ENCODE data around the gene WSCD2. TPM values are rescaled to one million over a fixed set of nuclear protein-coding genes. Genes with fewer than 3 reads are reported as not detected.

WSCD2 gene
- total and polyA plus RNA-seq, 2 of the 4 experiments (the other 2 are of a cell fraction): not detected

GRCh38 chr12:108270849-108271143 is 141.7 kb downstream of the WSCD2 start:
- H3K56ac ChIP-seq (ENCODE audit: extremely low read depth, insufficient read depth, low read length): no peak overlapping the region
- dilution Hi-C loops (cut with HindIII; ENCODE audit: low sequenced_read_pairs, unreplicated experiment) (no loop called here), intact Hi-C loops (cut with micrococcal nuclease) (no loop called here), in situ Hi-C loops (cut with MboI; ENCODE audit: low sequenced_read_pairs) (no loop called here)
- WGBS, 2 experiments (ENCODE audit: extremely low coverage in 2 of 2, insufficient read length in 1 of 2): no CpG with 5 or more reads among the region's 2 CpGs
- ChIA-PET POLR2A (ENCODE audit: unreplicated experiment) (no interaction called here), CTCF (no interaction called here)
- H3K9ac ChIP-seq (ENCODE audit: low read depth, low read length): no peak overlapping the region
- H2BK5ac ChIP-seq (ENCODE audit: low read depth, low read length, poor library complexity, severe bottlenecking): no peak overlapping the region
- no peaks in the 10 kb centered on the region for H3K9me1 ChIP-seq (ENCODE audit: insufficient read depth, low read length)
- no peaks in the 10 kb centered on the region for H4K20me1 ChIP-seq (ENCODE audit: insufficient read depth, low read length)
- no peaks in the 10 kb centered on the region for H3K36me3 ChIP-seq (ENCODE audit: control insufficient read depth, insufficient read depth, low read length)
- no TSS peak for BruUV-seq (replicated peaks)
- no peak for TF ChIP-seq SMC3 (IDR thresholded peaks at IDR 0.05; ENCODE audit: low read depth, low read length)
- H4K5ac ChIP-seq (ENCODE audit: low read depth, low read length): no peak overlapping the region
- H2AFZ ChIP-seq (replicated peaks; ENCODE audit: low read length, poor library complexity): no peak overlapping the region
- H3K4me3 ChIP-seq (ENCODE audit: insufficient read depth, low read depth, low read length): no peak overlapping the region
- H3K27me3 ChIP-seq (ENCODE audit: control insufficient read depth, insufficient read depth, low read length): no peaks in the 10 kb centered on the region
- no peak overlapping the region for H4K8ac ChIP-seq (ENCODE audit: low read depth in 2 of 2, low read length in 2 of 2)
- no peaks in the 10 kb centered on the region; the same call in 1 of the 2 replicates for H3K9me3 ChIP-seq (ENCODE audit: control insufficient read depth, insufficient read depth, low read length)
- no peak overlapping the region for H3K23ac ChIP-seq (ENCODE audit: low read depth, low read length)
- no peaks in the 10 kb centered on the region for H3K4me1 ChIP-seq (ENCODE audit: control insufficient read depth, insufficient read depth, low read length)
- H2AK9ac ChIP-seq (replicated peaks; ENCODE audit: low read depth, low read length, poor library complexity): peak overlapping the region; percentile 3
- no peak overlapping the region for H2BK120ac ChIP-seq (ENCODE audit: low read depth, low read length)
- H2BK20ac ChIP-seq (ENCODE audit: low read depth, low read length): no peak overlapping the region
- no peak overlapping the region for H3K4ac ChIP-seq (ENCODE audit: low read depth, low read length)
- H3K27ac ChIP-seq (ENCODE audit: insufficient read depth, low read length): no peak overlapping the region
- no peak overlapping the region for H3K4me2 ChIP-seq (ENCODE audit: low read depth, low read length)
- no peaks in the 10 kb centered on the region for H3K79me1 ChIP-seq (ENCODE audit: low read depth in 1 of 2, low read length in 2 of 2)
- ATAC-seq (ENCODE audit: low read depth) (no peak), DNase-seq (no peak)
- H2AK5ac ChIP-seq (ENCODE audit: low read depth, low read length): no peak overlapping the region
- no peak overlapping the region for H2BK15ac ChIP-seq (ENCODE audit: low read depth, low read length)
- no peak overlapping the region for H3K18ac ChIP-seq (ENCODE audit: low read depth, low read length)
- no peak overlapping the region for H4K91ac ChIP-seq (ENCODE audit: insufficient read depth, low read depth, low read length)
- H3K14ac ChIP-seq (replicated peaks; ENCODE audit: low read depth, low read length): no peak overlapping the region

All from IMR-90 (cell line).